Adrenal gland (tissue), 5 donors: ENCODE data around the gene SHROOM2.

Source experiments
- CTCF ChIP-seq, 6 experiments: fragments of 450-650 bp in 4 of 6; fragments of 200-600 bp in 2 of 6; sonication (generic) in 1 of 6; IDR thresholded peaks; 1 replicate in 5 of 6; 2 replicates in 1 of 6; pipeline versions ENCODE4 v1.5.1 to v1.8.0; 2016 to 2021; ENCODE audit warnings: antibody characterized with exemption in 6 of 6, mild to moderate bottlenecking in 2 of 6, moderate library complexity in 1 of 6
- POLR2A ChIP-seq, 2 donors: fragments of 450-650 bp; IDR thresholded peaks; one replicate each; pipeline ENCODE4 v1.6.1; 2017; ENCODE audit warnings: antibody characterized with exemption in 2 of 2, mild to moderate bottlenecking in 2 of 2, moderate library complexity in 1 of 2
- donor health status: DM: no; HTN: no; CAD: no.

DNA sequence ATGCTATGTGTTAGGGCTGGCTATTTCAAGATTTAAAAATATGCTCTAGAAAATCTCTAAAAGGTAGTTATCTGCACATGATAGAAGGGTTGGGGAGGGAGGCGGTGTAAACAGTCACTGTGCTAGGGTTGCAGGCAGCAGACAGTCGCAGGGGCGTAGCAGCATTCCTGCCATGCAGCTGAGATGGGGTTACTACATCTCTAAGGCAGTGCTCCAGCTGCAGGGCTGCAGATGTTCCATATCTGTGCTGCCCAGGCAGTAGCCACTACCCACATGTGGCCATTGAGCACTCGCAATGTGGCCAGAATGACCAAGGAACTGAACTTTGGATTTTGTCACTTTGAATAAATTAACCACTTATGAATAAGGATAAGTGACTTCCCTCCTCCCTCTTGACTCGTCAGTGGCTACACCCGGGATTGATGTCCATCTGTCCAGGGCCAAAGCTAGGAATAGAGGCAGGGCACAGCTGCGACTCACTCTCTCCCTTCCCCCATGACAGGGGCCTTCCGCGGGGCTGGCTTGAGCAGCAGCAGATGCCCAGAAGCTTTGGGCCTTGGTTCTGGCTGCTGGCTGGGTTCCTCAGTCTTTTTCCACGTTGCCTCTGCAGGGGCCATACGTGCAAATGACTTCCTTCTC is 101.5 kb downstream of the SHROOM2 start:
- no peak for TF ChIP-seq CTCF (IDR thresholded peaks at IDR 0.05)
- TF ChIP-seq POLR2A (IDR thresholded peaks at IDR 0.05): no peak
